HG02884 (cell line): ENCODE data around the gene ITPR2.
"Not testable (repeated sequence)": the region's sequence is repeated elsewhere in the genome, so short reads cannot be mapped to it uniquely, and the experiment has no call there.

Source experiments
- ATAC-seq: cut with Tn5 transposase; IDR thresholded peaks from one replicate; pipeline ENCODE4 v1.9.1; 2021; ENCODE audit warnings: mild to moderate bottlenecking, moderate library complexity; ENCODE audit not compliant: unreplicated experiment

ITPR2 gene

GRCh38 chr12:26327975-26328644 lies 504.9 kb downstream of the ITPR2 start:
- ATAC-seq, result no peak

- no peak for ATAC-seq
Measured at GRCh38 chr12:26323673-26324072, 509.3 kb downstream of the ITPR2 start.

GRCh38 chr12:26319511-26319910 lies 513.5 kb downstream of the ITPR2 start:
- ATAC-seq, result no peak

- ATAC-seq, result peak; percentile 88
Measured at GRCh38 chr12:26318661-26319068, 514.3 kb downstream of the ITPR2 start.

GRCh38 chr12:26317942-26318575 lies 514.9 kb downstream of the ITPR2 start:
- peak; percentile 55 for ATAC-seq

GRCh38 chr12:26314103-26314502 lies 518.9 kb downstream of the ITPR2 start:
- ATAC-seq, result not testable (repeated sequence)

- ATAC-seq, result not testable (repeated sequence)
Measured at GRCh38 chr12:26310489-26310888, 522.5 kb downstream of the ITPR2 start.

GRCh38 chr12:26309634-26310033 lies 523.4 kb downstream of the ITPR2 start:
- ATAC-seq, result no peak

- ATAC-seq, result no peak
Measured at GRCh38 chr12:26304273-26304672, 528.7 kb downstream of the ITPR2 start.

- no peak for ATAC-seq
Measured at GRCh38 chr12:26303418-26303817, 529.6 kb downstream of the ITPR2 start.

GRCh38 chr12:26302776-26303175 lies 530.2 kb downstream of the ITPR2 start:
- no peak for ATAC-seq

- no peak for ATAC-seq
Measured at GRCh38 chr12:26299751-26300150, 533.2 kb downstream of the ITPR2 start.

GRCh38 chr12:26298785-26299621 lies 534.0 kb downstream of the ITPR2 start:
- peak; percentile 99 for ATAC-seq

GRCh38 chr12:26297396-26298070 lies 535.5 kb downstream of the ITPR2 start:
- ATAC-seq, result no peak

- ATAC-seq, result no peak
Measured at GRCh38 chr12:26295001-26295400, 538.0 kb downstream of the ITPR2 start.

- no peak for ATAC-seq
Measured at GRCh38 chr12:26293612-26294011, 539.4 kb downstream of the ITPR2 start.

- no peak for ATAC-seq
Measured at GRCh38 chr12:26292596-26292995, 540.4 kb downstream of the ITPR2 start.

GRCh38 chr12:26290565-26290964 lies 542.4 kb downstream of the ITPR2 start:
- ATAC-seq, result no peak

GRCh38 chr12:26287671-26288381 lies 545.2 kb downstream of the ITPR2 start:
- no peak for ATAC-seq
